SK-N-SH treated with all-trans-retinoic acid at 6 μM for 48 hours (cell line): ENCODE data around the gene ADD3.

Experiments
- ATAC-seq: fragments of 200-7000 bp; cut with Tn5 transposase; 3 replicates; pipeline ENCODE4 v1.9.1; 2020; ENCODE audit warnings: mild to moderate bottlenecking, moderate library complexity
- ARNTL ChIP-seq: fragments of 450-650 bp; formaldehyde crosslinking; IDR thresholded peaks from 2 replicates; pipeline ENCODE4 v1.5.0; 2020; ENCODE audit warnings: low read depth, mild to moderate bottlenecking, moderate library complexity, borderline replicate concordance
- BACH2 ChIP-seq: fragments of 250-450 bp; sonication (Bioruptor Pico); IDR thresholded peaks from 2 replicates; pipeline ENCODE4 v1.9.0; 2021; ENCODE audit warnings: mild to moderate bottlenecking, borderline replicate concordance
- CSDC2 ChIP-seq: fragments of 250-450 bp; sonication (Bioruptor Pico); IDR thresholded peaks from 2 replicates; pipeline ENCODE4 v1.5.0; 2020; ENCODE audit warnings: mild to moderate bottlenecking, moderate library complexity
- ESRRG ChIP-seq: fragments of 250-450 bp; sonication (Bioruptor Pico); IDR thresholded peaks from 2 replicates; pipeline ENCODE4 v1.6.1; 2021; ENCODE audit warnings: mild to moderate bottlenecking
- GLIS3 ChIP-seq: fragments of 250-450 bp; sonication (Bioruptor Pico); IDR thresholded peaks from 2 replicates; pipeline ENCODE4 v1.5.0; 2020; ENCODE audit warnings: mild to moderate bottlenecking, moderate library complexity
- ISL1 ChIP-seq: fragments of 250-450 bp; sonication (Bioruptor Pico); IDR thresholded peaks from 2 replicates; pipeline ENCODE4 v2.1.2; 2022; ENCODE audit warnings: mild to moderate bottlenecking, moderate library complexity
- OSR1 ChIP-seq: fragments of 250-450 bp; sonication (Bioruptor Pico); IDR thresholded peaks from 2 replicates; pipeline ENCODE4 v1.8.0; 2022; ENCODE audit warnings: moderate library complexity, mild to moderate bottlenecking, inconsistent platforms
- PPARA ChIP-seq: fragments of 250-450 bp; sonication (Bioruptor Pico); IDR thresholded peaks from 2 replicates; pipeline ENCODE4 v1.5.0; 2020; ENCODE audit warnings: mild to moderate bottlenecking, borderline replicate concordance
- RARB ChIP-seq: fragments of 250-450 bp; sonication (Bioruptor Pico); IDR thresholded peaks from 2 replicates; pipeline ENCODE4 v1.8.0; 2021; ENCODE audit warnings: mild to moderate bottlenecking, moderate library complexity
- SNAI2 ChIP-seq: fragments of 250-450 bp; sonication (Bioruptor Pico); IDR thresholded peaks from 2 replicates; pipeline ENCODE4 v1.5.0; 2020; ENCODE audit warnings: mild to moderate bottlenecking, moderate library complexity
- TCF4 ChIP-seq: fragments of 250-450 bp; sonication (Bioruptor Pico); IDR thresholded peaks from 2 replicates; pipeline ENCODE4 v1.8.0; 2021; ENCODE audit warnings: mild to moderate bottlenecking, moderate library complexity, borderline replicate concordance
- TOX ChIP-seq: fragments of 250-450 bp; sonication (Bioruptor Pico); IDR thresholded peaks from 2 replicates; pipeline ENCODE4 v1.8.0; 2021; ENCODE audit warnings: mild to moderate bottlenecking, moderate library complexity, borderline replicate concordance
- ZC3H10 ChIP-seq: fragments of 250-450 bp; sonication (Bioruptor Pico); IDR thresholded peaks from 2 replicates; pipeline ENCODE4 v1.5.1; 2021; ENCODE audit warnings: mild to moderate bottlenecking, moderate library complexity
- ZFP3 ChIP-seq: fragments of 250-450 bp; sonication (Bioruptor Pico); IDR thresholded peaks from 2 replicates; pipeline ENCODE4 v1.5.0; 2020; ENCODE audit warnings: mild to moderate bottlenecking, moderate library complexity
- ZFP30 ChIP-seq: fragments of 450-650 bp; formaldehyde crosslinking; IDR thresholded peaks from 2 replicates; pipeline ENCODE4 v1.5.0; 2022; ENCODE audit warnings: mild to moderate bottlenecking, moderate library complexity
- ZNF565 ChIP-seq: fragments of 450-650 bp; formaldehyde crosslinking; conservative IDR thresholded peaks from 2 replicates; pipeline ENCODE4 v1.5.0; 2020; ENCODE audit warnings: low read depth, mild to moderate bottlenecking, moderate library complexity
- ZNF70 ChIP-seq: fragments of 450-650 bp; formaldehyde crosslinking; IDR thresholded peaks from 2 replicates; pipeline ENCODE4 v1.5.0; 2020; ENCODE audit warnings: mild to moderate bottlenecking, moderate library complexity
- ZNF8 ChIP-seq: fragments of 450-650 bp; formaldehyde crosslinking; IDR thresholded peaks from 2 replicates; pipeline ENCODE4 v1.5.0; 2020; ENCODE audit warnings: mild to moderate bottlenecking, moderate library complexity
- TF ChIP-seq, protein P1 (sequence below): fragments of 250-450 bp; sonication (Bioruptor Pico); IDR thresholded peaks from 2 replicates; pipeline ENCODE4 v1.5.1; 2021; ENCODE audit warnings: mild to moderate bottlenecking, moderate library complexity
- TF ChIP-seq, protein P2 (sequence below): fragments of 250-450 bp; sonication (Bioruptor Pico); IDR thresholded peaks from 2 replicates; pipeline ENCODE4 v1.5.0; 2020; ENCODE audit warnings: mild to moderate bottlenecking, moderate library complexity
- TF ChIP-seq, protein P3 (sequence below): fragments of 250-450 bp; sonication (Bioruptor Pico); IDR thresholded peaks from 2 replicates; pipeline ENCODE4 v1.5.1; 2020; ENCODE audit warnings: low read depth, mild to moderate bottlenecking, moderate library complexity
- TF ChIP-seq, protein P4 (sequence below): fragments of 250-450 bp; sonication (Bioruptor Pico); IDR thresholded peaks from 2 replicates; pipeline ENCODE4 v1.8.0; 2021; ENCODE audit warnings: low read depth, mild to moderate bottlenecking, moderate library complexity, borderline replicate concordance
- TF ChIP-seq, protein P5 (sequence below): fragments of 250-450 bp; sonication (Bioruptor Pico); IDR thresholded peaks from 2 replicates; pipeline ENCODE4 v1.8.0; 2020; ENCODE audit warnings: mild to moderate bottlenecking, moderate library complexity, borderline replicate concordance

Gene ADD3

DNA sequence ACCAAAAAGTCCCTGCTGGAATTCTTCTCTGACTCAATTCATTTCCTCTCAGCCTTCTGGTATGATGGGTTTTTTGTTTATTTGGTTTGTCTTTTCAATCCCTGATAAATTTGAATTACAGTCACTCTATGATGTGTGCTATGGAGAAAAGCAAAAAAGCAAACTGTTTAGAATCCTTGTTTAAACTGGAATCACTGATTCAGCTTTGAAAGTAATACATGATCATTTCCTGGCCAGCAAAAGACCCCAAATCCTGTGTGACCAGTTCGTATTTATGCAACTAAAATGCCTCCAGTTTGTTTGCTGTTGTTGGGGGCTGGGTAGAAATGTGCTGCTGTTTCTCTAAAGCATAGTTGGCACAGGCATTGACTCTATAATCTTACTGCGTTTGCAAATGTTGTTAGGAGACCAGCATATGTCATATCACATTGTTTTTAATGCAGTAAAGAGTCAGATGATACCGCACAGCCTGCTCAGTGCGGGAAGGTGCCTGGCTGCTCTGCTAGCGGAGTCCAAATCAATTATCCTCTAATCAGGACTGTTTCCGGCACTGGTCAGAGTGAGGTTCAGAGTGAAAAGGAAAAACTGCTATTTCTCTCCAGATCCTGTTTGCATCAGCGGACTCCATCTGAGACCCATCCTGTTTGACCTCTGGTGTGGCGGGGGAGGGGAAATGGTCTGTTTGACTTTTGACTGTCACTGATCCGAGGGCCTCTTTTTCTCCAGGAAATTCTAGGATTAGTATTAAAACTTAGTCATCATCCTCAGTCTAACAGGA, 40.6 kb upstream of the ADD3 start:
- TF ChIP-seq ARNTL (CRISPR knock-in tag) (no peak), ESRRG (CRISPR knock-in tag) (no peak), TCF4 (peak; percentile 99), TOX (CRISPR knock-in tag) (peak; percentile 62; the same call in 1 of the 2 replicates), OSR1 (no peak), SNAI2 (peak; percentile 84), ZNF70 (CRISPR knock-in tag) (no peak), ZNF8 (CRISPR knock-in tag) (0 out of 2 replicates have a peak, but pooled peaks have one; percentile 16), ISL1 (CRISPR knock-in tag) (peak; percentile 84), RARB (CRISPR knock-in tag) (peak; percentile 78; the same call in 1 of the 2 replicates), ZNF565 (CRISPR knock-in tag) (no peak), ZFP3 (CRISPR knock-in tag) (peak; percentile 11; the same call in 1 of the 2 replicates), PPARA (CRISPR knock-in tag) (no peak), ZFP30 (no peak), ZC3H10 (CRISPR knock-in tag) (no peak), BACH2 (no peak), GLIS3 (CRISPR knock-in tag) (no peak), CSDC2 (CRISPR knock-in tag) (no peak)
- TF ChIP-seq, protein P1, sequence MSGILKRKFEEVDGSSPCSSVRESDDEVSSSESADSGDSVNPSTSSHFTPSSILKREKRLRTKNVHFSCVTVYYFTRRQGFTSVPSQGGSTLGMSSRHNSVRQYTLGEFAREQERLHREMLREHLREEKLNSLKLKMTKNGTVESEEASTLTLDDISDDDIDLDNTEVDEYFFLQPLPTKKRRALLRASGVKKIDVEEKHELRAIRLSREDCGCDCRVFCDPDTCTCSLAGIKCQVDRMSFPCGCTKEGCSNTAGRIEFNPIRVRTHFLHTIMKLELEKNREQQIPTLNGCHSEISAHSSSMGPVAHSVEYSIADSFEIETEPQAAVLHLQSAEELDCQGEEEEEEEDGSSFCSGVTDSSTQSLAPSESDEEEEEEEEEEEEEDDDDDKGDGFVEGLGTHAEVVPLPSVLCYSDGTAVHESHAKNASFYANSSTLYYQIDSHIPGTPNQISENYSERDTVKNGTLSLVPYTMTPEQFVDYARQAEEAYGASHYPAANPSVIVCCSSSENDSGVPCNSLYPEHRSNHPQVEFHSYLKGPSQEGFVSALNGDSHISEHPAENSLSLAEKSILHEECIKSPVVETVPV (CRISPR knock-in tag), result peak; percentile 78; the same call in 1 of the 2 replicates
- TF ChIP-seq, protein P2, sequence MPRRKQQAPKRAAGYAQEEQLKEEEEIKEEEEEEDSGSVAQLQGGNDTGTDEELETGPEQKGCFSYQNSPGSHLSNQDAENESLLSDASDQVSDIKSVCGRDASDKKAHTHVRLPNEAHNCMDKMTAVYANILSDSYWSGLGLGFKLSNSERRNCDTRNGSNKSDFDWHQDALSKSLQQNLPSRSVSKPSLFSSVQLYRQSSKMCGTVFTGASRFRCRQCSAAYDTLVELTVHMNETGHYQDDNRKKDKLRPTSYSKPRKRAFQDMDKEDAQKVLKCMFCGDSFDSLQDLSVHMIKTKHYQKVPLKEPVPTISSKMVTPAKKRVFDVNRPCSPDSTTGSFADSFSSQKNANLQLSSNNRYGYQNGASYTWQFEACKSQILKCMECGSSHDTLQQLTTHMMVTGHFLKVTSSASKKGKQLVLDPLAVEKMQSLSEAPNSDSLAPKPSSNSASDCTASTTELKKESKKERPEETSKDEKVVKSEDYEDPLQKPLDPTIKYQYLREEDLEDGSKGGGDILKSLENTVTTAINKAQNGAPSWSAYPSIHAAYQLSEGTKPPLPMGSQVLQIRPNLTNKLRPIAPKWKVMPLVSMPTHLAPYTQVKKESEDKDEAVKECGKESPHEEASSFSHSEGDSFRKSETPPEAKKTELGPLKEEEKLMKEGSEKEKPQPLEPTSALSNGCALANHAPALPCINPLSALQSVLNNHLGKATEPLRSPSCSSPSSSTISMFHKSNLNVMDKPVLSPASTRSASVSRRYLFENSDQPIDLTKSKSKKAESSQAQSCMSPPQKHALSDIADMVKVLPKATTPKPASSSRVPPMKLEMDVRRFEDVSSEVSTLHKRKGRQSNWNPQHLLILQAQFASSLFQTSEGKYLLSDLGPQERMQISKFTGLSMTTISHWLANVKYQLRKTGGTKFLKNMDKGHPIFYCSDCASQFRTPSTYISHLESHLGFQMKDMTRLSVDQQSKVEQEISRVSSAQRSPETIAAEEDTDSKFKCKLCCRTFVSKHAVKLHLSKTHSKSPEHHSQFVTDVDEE (CRISPR knock-in tag), result peak; percentile 98
- TF ChIP-seq, protein P3, sequence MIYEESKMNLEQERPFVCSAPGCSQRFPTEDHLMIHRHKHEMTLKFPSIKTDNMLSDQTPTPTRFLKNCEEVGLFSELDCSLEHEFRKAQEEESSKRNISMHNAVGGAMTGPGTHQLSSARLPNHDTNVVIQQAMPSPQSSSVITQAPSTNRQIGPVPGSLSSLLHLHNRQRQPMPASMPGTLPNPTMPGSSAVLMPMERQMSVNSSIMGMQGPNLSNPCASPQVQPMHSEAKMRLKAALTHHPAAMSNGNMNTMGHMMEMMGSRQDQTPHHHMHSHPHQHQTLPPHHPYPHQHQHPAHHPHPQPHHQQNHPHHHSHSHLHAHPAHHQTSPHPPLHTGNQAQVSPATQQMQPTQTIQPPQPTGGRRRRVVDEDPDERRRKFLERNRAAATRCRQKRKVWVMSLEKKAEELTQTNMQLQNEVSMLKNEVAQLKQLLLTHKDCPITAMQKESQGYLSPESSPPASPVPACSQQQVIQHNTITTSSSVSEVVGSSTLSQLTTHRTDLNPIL (CRISPR knock-in tag), result peak; percentile 80
- TF ChIP-seq, protein P4, sequence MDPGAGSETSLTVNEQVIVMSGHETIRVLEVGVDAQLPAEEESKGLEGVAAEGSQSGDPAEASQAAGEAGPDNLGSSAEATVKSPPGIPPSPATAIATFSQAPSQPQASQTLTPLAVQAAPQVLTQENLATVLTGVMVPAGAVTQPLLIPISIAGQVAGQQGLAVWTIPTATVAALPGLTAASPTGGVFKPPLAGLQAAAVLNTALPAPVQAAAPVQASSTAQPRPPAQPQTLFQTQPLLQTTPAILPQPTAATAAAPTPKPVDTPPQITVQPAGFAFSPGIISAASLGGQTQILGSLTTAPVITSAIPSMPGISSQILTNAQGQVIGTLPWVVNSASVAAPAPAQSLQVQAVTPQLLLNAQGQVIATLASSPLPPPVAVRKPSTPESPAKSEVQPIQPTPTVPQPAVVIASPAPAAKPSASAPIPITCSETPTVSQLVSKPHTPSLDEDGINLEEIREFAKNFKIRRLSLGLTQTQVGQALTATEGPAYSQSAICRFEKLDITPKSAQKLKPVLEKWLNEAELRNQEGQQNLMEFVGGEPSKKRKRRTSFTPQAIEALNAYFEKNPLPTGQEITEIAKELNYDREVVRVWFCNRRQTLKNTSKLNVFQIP (CRISPR knock-in tag), result 0 out of 2 replicates have a peak, but pooled peaks have one; percentile 10
- TF ChIP-seq, protein P5, sequence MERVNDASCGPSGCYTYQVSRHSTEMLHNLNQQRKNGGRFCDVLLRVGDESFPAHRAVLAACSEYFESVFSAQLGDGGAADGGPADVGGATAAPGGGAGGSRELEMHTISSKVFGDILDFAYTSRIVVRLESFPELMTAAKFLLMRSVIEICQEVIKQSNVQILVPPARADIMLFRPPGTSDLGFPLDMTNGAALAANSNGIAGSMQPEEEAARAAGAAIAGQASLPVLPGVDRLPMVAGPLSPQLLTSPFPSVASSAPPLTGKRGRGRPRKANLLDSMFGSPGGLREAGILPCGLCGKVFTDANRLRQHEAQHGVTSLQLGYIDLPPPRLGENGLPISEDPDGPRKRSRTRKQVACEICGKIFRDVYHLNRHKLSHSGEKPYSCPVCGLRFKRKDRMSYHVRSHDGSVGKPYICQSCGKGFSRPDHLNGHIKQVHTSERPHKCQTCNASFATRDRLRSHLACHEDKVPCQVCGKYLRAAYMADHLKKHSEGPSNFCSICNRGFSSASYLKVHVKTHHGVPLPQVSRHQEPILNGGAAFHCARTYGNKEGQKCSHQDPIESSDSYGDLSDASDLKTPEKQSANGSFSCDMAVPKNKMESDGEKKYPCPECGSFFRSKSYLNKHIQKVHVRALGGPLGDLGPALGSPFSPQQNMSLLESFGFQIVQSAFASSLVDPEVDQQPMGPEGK (CRISPR knock-in tag), result peak; percentile 17; the same call in 1 of the 2 replicates
- peak; percentile 92 for ATAC-seq

DNA sequence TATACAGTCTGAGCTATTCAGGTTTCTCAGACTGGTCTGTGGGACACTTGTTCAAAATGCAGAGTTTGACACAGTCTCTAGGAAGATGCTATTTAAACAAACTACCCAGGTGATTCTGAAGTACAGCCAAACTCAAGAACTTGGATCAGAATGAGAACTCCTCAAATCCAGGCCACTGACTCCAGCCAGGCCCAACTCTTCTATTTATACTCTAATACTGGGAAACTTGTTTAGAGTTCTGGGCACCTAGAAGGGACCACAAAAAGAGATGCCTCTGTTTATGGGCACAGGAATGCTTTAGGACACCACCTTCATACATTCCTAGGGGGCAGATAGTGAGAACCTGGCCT, 40.1 kb upstream of the ADD3 start:
- TF ChIP-seq GLIS3 (CRISPR knock-in tag) (no peak), ZC3H10 (CRISPR knock-in tag) (no peak), ZNF70 (CRISPR knock-in tag) (no peak), PPARA (CRISPR knock-in tag) (no peak), SNAI2 (no peak), TOX (CRISPR knock-in tag) (no peak), ARNTL (CRISPR knock-in tag) (no peak), RARB (CRISPR knock-in tag) (no peak), ESRRG (CRISPR knock-in tag) (no peak), BACH2 (no peak), ZFP30 (no peak), ZFP3 (CRISPR knock-in tag) (no peak), CSDC2 (CRISPR knock-in tag) (no peak)
- TF ChIP-seq, protein P3 (CRISPR knock-in tag), result no peak
- TF ChIP-seq, protein P4 (CRISPR knock-in tag), result no peak
- ATAC-seq, result peak; percentile 4; the same call in 2 of the 3 replicates
